Lung (tissue), 12 donors: ENCODE measurements around the gene NLRP1. TPM values are rescaled to one million over a fixed set of nuclear protein-coding genes. Genes with fewer than 3 reads are reported as not detected.

Source experiments
- ATAC-seq: fragments of 200-7000 bp; cut with Tn5 transposase; one replicate; pipeline ENCODE4 v1.9.1; 2020; ENCODE audit warnings: moderate number of reproducible peaks; ENCODE audit not compliant: insufficient read depth, low FRiP score
- DNase-seq, 3 donors: peaks; one replicate each; pipeline ENCODE4 v3.0.0-alpha.2; 2013 to 2017
- H3K27ac ChIP-seq, 2 donors: one replicate each; pipeline ENCODE4 v1.5.1; 2013; ENCODE audit warnings: mild to moderate bottlenecking in 2 of 2, moderate library complexity in 2 of 2, control low read depth in 1 of 2, inconsistent platforms in 1 of 2, low read depth in 1 of 2, low read length in 1 of 2
- H3K27me3 ChIP-seq, 3 donors: one replicate each; pipeline ENCODE4 v1.5.1; 2013; ENCODE audit warnings: low read length in 2 of 3; ENCODE audit not compliant: control insufficient read depth in 3 of 3, insufficient read depth in 3 of 3
- H3K36me3 ChIP-seq, 4 donors: one replicate each; pipeline ENCODE4 v1.5.1; 2013; ENCODE audit warnings: low read length in 4 of 4, mild to moderate bottlenecking in 1 of 4, moderate library complexity in 1 of 4; ENCODE audit not compliant: control insufficient read depth in 4 of 4, insufficient read depth in 4 of 4
- H3K4me1 ChIP-seq, 5 donors: one replicate each; pipeline ENCODE4 v1.5.1; 2013; ENCODE audit warnings: low read length in 5 of 5, mild to moderate bottlenecking in 2 of 5, moderate library complexity in 1 of 5; ENCODE audit not compliant: control insufficient read depth in 5 of 5, insufficient read depth in 5 of 5
- H3K4me3 ChIP-seq: one replicate; pipeline ENCODE4 v1.5.1; 2013; ENCODE audit warnings: mild to moderate bottlenecking, control low read depth, moderate library complexity
- H3K9ac ChIP-seq, 2 donors: one replicate each; pipeline ENCODE4 v1.5.1; 2013; ENCODE audit warnings: low read length in 2 of 2, control low read depth in 1 of 2; ENCODE audit not compliant: insufficient read depth in 1 of 2
- H3K9me3 ChIP-seq, 4 donors: one replicate each; pipeline ENCODE4 v1.5.1; 2013; ENCODE audit warnings: low read length in 3 of 4, mild to moderate bottlenecking in 1 of 4, moderate library complexity in 1 of 4; ENCODE audit not compliant: control insufficient read depth in 4 of 4, insufficient read depth in 3 of 4
- CTCF ChIP-seq: IDR thresholded peaks from 2 replicates; pipeline ENCODE4 v1.5.1; 2012; ENCODE audit warnings: mild to moderate bottlenecking; ENCODE audit errors: control extremely low read depth, extremely low read depth
- WGBS, 2 donors: extraction: QIAGEN DNeasy Blood & Tissue Kit; methylation state at CpG; one replicate each; pipeline ENCODE4 v1.1.7; 2013; 5-methylcytosine and 5-hydroxymethylcytosine counted together
- polyA plus RNA-seq, 2 donors: library from polyadenylated mRNA; stranded (reverse); fragments of 200-250 nt; gene quantifications; one replicate each; pipeline ENCODE4 v1.2.1, GENCODE V29; 2013
- total RNA-seq, 2 donors: library from RNA; depleted of rRNA in 1 of 2; stranded (reverse); fragments of >200 nt in 1 of 2; gene quantifications; one replicate each; pipeline ENCODE4 v1.2.1, GENCODE V29; 2014 to 2021
- donor health status: control.
- donor health status: control.
- donor health status: Bipolar disorder and iron deficiency.
- donor health status: healthy.
- donor health status: DM: yes; HTN: yes; CAD: no.

Gene NLRP1
- total and polyA plus RNA-seq, 4 donors, result 14.5 to 33.1 (median 25.2) TPM

GRCh38 chr17:5509482-5509881 lies 74.8 kb downstream of the NLRP1 start:
- H3K9ac ChIP-seq, result no peak overlapping the region
- DNase-seq (no peak), ATAC-seq (no peak)
- H3K36me3 ChIP-seq, result peaks cover 0 to 5% (median 0%) of the 10 kb centered on the region in 4 donors
- peaks cover 0 to 4% (median 0%) of the 10 kb centered on the region in 5 donors for H3K4me1 ChIP-seq
- no peak for TF ChIP-seq CTCF
- no peak overlapping the region for H3K27ac ChIP-seq
- 87% methylated on average over 8 of the region's 8 CpGs for WGBS, 2 donors
- no peak overlapping the region for H3K4me3 ChIP-seq
- peaks cover 0 to 1% (median 0%) of the 10 kb centered on the region in 4 donors for H3K9me3 ChIP-seq
- H3K27me3 ChIP-seq, result peaks cover 0 to 2% (median 0%) of the 10 kb centered on the region in 3 donors

- 56 to 67% methylated on average over 4 of the region's 4 CpGs for WGBS, 2 donors
- DNase-seq (peak in 1 of 3 donors; percentile 4), ATAC-seq (no peak)
- Histone ChIP-seq H3K36me3 (peaks cover 0 to 3% (median 0%) of the 10 kb centered on the region in 4 donors), H3K27ac (no peak overlapping the region), H3K9ac (no peak overlapping the region), H3K4me1 (peaks cover 0 to 2% (median 0%) of the 10 kb centered on the region in 5 donors), H3K4me3 (no peak overlapping the region), H3K27me3 (peaks cover 0 to 2% (median 0%) of the 10 kb centered on the region in 3 donors), H3K9me3 (peaks cover 0 to 1% (median 0%) of the 10 kb centered on the region in 4 donors)
- TF ChIP-seq CTCF, result no peak
Observed at GRCh38 chr17:5508810-5509209, 75.5 kb downstream of the NLRP1 start.

- peaks cover 0 to 3% (median 0%) of the 10 kb centered on the region in 4 donors for H3K36me3 ChIP-seq
- H3K27ac ChIP-seq, result no peak overlapping the region
- peaks cover 0 to 2% (median 0%) of the 10 kb centered on the region in 3 donors for H3K27me3 ChIP-seq
- DNase-seq, result no peak
- peaks cover 0 to 1% (median 0%) of the 10 kb centered on the region in 4 donors for H3K9me3 ChIP-seq
- no peak for ATAC-seq
- WGBS, 2 donors, result 85 to 88% methylated on average over 5 of the region's 5 CpGs
- no peak for TF ChIP-seq CTCF
- H3K9ac ChIP-seq, result no peak overlapping the region
- no peak overlapping the region for H3K4me3 ChIP-seq
- H3K4me1 ChIP-seq, result peaks cover 0 to 4% (median 0%) of the 10 kb centered on the region in 5 donors
Observed at GRCh38 chr17:5506307-5506706, 78.0 kb downstream of the NLRP1 start.

- Histone ChIP-seq H3K27ac (no peak overlapping the region), H3K27me3 (peaks cover 0 to 6% (median 0%) of the 10 kb centered on the region in 3 donors), H3K9me3 (no peaks in the 10 kb centered on the region), H3K4me1 (peaks cover 0 to 16% (median 3%) of the 10 kb centered on the region in 5 donors), H3K9ac (no peak overlapping the region), H3K4me3 (no peak overlapping the region), H3K36me3 (peaks cover 0 to 3% (median 3%) of the 10 kb centered on the region in 4 donors)
- ATAC-seq (no peak), DNase-seq (no peak)
- 96 to 97% methylated on average over 4 of the region's 4 CpGs for WGBS, 2 donors
- no peak for TF ChIP-seq CTCF
Observed at GRCh38 chr17:5502552-5502951, 81.8 kb downstream of the NLRP1 start.
